Measurements from ENCODE around the gene CDK5RAP1.
"Not testable (repeated sequence)": the region's sequence is repeated elsewhere in the genome, so short reads cannot be mapped to it uniquely, and the experiment has no call there.

CDK5RAP1 gene

GRCh38 chr20:33419140-33419974 lies 18.0 kb upstream of the CDK5RAP1 start:
- no peak for DNase-seq (ENCODE audit: low spot score)

DNA sequence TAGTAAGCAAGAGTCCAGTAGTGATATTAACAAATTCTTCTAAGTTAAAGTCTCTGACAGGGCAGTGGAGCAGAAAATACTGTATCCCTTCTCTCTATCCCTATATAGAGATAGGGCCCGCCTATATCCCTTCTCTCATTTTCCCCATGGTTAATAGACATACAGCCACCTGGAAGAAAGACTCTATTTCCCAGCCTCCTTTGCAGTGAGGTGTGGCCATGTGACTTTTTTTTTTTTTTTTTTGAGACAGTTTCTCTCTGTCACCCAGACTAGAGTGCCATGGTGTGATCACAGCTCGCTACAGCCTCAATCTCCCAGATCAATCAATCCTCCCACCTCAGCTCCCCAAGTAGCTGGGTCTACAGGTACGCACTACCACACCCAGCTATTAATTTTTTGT lies 16.7 kb upstream of the CDK5RAP1 start:
- no peak for DNase-seq (ENCODE audit: low spot score)

DNA sequence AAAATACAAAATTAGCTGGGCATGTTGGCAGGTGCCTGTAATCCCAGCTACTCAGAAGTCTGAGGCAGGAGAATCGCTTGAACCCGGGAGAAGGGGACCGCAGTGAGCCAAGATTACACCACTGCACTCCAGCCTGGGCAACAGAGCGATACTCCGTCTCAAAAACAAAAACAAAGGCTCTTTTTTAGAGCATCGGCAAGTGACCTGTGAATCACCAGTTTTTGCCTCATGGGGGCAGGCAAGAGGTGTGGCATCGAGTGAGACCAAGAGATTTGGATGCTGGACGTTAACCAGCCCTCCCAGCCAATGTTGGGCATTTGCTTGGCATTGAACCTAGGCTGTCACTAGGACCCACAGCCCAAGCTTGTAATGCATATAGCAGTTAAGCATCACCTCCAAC lies 14.6 kb upstream of the CDK5RAP1 start:
- DNase-seq (ENCODE audit: low spot score): no peak

DNA sequence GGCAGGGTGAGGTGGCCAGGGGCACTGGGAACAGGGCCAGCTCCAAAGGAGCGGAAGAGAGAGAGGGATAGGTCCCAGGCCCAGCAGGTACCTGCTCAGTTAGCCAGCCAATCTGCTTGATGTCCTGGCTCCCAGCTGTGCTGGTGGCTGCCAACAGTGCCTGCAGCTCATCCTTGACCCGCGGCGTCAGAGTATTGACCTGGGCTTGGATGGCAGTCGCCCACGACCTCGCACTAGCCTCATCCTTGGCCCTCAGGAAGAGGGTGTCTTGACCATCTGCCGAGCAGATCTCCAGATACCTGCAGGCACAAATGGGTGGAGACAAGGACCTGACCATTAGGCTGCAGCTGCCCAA lies 11.1 kb upstream of the CDK5RAP1 start:
- no peak for DNase-seq (ENCODE audit: low spot score)

GRCh38 chr20:33411711-33412483 lies 10.6 kb upstream of the CDK5RAP1 start:
- DNase-seq (ENCODE audit: low spot score): no peak

DNA sequence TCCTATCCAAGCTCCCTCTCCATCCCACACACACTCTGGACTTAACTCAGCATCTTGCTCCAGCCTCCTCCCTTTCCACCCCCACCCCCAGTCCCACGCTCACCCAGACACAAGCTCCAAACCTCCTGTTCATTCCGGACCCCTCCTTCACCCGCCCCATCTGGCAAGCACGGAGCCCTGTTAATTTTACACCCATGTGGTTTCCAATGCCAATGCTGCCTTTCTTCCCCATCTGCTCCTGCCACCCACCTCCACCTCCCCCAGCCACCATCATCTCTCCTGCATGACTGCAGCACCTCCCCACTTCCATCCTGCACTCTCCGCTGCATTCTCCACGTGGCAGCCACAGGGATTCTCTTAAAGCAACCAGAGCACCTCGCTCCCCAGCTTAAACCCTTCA lies 9.9 kb upstream of the CDK5RAP1 start:
- DNase-seq (ENCODE audit: low spot score): no peak

DNA sequence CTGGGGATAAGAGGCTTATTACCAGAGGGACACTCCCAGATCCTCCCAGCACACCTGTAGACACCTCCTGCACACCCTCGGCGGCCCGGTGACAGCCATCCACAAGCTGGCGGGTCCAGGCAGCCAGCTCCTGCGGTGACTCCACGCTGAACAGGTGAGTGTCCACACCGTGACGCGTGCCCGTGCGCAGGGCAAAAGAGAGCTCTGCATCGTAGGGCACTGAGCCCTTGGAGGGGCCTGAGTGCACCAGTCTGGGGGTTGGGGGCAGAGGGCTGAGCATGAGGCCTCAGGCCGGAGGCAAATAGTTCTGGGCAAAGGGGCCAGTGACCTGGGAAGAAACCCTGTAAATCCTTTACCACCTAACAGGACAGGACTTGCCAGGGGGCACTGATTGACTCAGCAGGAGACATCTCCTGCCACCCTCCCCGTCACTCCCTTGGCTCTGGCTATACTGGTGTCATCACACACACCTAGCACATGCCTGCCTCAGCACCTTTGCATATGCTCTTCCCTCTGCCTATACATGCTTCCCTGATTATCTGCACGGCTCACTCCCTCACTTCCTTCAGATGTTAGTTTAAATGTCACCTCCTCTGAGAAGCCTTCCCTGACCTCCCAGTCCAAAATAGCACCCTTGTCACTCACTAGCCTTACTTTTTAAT lies 8.9 kb upstream of the CDK5RAP1 start:
- DNase-seq (ENCODE audit: low spot score): no peak

- no peak for DNase-seq (ENCODE audit: low spot score)
Measured at GRCh38 chr20:33408716-33409654, 7.7 kb upstream of the CDK5RAP1 start.

- no peak for DNase-seq (ENCODE audit: low spot score)
Measured at GRCh38 chr20:33408313-33408712, 7.0 kb upstream of the CDK5RAP1 start.

DNA sequence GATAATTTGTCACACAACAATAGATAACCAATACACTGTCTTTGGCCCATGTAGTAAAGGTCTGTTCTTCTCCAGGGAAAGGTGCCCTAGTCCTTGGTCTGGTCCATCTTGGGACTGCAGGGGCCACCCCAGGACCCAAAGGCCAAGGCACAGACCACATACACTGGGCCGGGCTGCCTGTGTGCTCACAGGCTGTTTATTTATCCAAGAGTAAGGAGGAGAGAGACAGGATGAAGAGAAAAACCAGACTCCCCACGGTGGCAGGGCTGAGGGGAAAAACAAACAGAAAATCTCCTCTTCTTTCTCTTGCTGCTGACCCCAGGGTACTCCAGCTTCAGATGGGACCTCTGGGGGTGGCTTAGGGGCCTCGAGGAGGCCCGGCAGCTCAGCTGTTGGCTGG lies 6.5 kb upstream of the CDK5RAP1 start:
- no peak for DNase-seq (ENCODE audit: low spot score)

GRCh38 chr20:33407251-33407650 lies 5.9 kb upstream of the CDK5RAP1 start:
- no peak for DNase-seq (ENCODE audit: low spot score)

- DNase-seq (ENCODE audit: low spot score): no peak
Measured at GRCh38 chr20:33404281-33404680, 3.0 kb upstream of the CDK5RAP1 start.

DNA sequence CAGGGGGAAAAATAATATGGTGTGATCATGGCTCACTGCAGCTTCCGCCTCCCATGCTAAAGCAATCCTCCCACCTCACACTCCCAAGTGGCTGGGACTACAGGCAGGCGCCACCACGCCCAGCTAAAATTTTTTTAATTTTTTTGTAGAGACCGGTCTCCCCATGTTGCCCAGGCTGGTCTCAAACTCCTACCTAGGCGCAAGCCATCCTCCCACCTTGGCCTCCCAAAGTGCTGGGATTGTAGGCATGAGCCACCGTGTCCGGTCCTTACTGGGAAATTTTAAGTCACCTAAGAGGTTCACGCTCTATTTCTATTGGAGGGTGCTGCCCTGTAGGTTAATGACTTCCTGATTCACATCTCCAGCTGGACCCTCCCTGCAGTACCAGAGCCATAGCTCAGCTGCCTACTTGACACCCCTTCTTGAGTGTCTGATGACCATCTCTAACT lies 626 bp upstream of the CDK5RAP1 start:
- DNase-seq (ENCODE audit: low spot score): no peak

DNA sequence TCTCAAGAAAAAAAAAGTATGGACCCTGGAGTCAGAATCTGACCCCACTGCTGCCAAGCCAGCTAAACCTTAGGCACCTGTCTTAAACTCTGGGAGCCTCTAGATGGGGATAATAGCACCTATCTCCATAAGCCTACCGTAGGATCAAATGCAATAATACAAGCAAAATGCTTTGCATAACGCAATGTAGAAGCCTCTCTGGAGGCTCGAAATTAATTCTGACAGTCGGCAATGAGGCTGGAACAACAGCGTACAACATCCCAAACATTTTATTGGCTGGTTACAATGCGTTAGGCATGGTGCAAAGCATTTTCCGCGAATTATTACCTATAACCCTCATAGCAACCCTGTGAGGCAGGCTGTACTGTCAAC lies 521 bp downstream of the CDK5RAP1 start:
- DNase-seq (ENCODE audit: low spot score): no peak

DNA sequence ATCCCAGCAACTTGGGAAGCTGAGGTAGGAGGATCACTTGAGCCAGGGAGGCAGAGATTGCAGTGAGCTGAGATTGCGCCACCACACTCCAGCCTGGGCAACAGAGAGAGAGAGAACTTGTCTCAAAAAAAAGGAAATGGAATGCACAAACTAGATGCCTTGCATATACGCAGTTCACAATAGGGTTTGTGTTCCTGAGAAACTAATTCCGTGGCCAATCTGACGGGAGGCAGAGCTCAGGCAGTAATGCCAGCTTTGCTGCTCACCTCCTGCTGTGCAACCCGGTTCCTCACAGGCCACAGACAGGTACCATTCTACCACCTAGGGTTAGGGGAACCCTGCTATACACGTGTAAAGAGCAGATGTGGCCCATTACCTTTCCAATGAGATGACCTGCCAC lies 1.4 kb downstream of the CDK5RAP1 start:
- no peak for DNase-seq (ENCODE audit: low spot score)

GRCh38 chr20:33394718-33395117 lies 6.6 kb downstream of the CDK5RAP1 start:
- no peak for DNase-seq (ENCODE audit: low spot score)

GRCh38 chr20:33393609-33394008 lies 7.7 kb downstream of the CDK5RAP1 start:
- no peak for DNase-seq (ENCODE audit: low spot score)

DNA sequence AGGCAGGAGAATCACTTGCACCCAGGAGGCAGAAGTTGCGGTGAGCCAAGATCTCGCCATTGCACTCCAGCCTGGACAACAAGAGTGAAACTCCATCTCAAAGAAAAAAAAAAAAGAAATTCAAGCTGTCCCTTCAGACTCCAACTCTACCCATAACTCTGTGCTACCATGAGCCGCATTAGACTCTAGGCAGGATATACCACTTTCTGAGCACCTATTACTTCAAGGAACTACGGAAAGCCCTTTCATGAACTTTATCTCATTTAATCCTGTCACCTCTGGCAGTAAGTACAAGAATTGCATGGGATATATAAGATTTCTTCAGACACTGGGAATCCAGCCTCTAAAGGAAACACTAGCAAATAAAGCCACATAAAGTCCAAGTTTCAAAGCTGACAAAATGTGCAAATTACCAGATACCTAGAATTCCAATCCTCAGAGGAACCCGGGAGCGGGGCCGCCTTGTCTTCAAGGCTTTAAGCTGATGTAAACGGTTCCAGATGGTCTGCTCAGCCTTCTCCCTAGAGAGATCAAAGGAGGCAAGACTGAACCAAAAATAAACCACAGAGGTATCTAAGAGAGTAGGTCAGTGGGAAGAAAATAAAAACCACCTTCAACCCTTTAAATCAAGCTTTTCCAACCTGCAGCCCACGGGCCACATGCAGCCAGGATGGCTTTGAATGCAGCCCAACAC lies 9.4 kb downstream of the CDK5RAP1 start:
- DNase-seq (ENCODE audit: low spot score): no peak

GRCh38 chr20:33389326-33389725 lies 12.0 kb downstream of the CDK5RAP1 start:
- DNase-seq (ENCODE audit: low spot score): not testable (repeated sequence)

- DNase-seq (ENCODE audit: low spot score): no peak
Measured at GRCh38 chr20:33388268-33388667, 13.1 kb downstream of the CDK5RAP1 start.

DNA sequence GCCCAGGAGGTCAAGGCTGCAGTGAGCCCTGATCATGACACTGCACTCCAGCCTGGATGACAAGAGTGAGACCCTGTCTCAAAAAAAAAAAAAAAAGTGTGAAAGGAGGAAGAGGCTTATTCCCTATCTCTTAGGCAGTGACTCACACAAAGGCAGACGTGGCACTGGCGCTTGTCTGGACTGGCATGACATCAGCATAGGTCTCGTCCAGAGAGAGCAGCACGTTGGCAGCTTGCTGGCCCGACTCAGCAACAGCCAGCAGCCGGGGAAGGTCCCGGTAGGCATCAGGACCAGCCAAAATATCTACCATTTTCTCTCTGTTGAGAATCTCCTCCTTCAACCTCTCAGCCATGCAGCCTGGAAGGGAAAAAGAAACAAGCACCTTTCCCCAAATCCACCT lies 14.1 kb downstream of the CDK5RAP1 start:
- no peak for DNase-seq (ENCODE audit: low spot score)

All from CD4-positive, alpha-beta T cell treated with Interleukin-6 at 100 ng/mL for 8 hours (primary cell).